Subcutaneous abdominal adipose tissue (tissue), 5 donors: Measurements from ENCODE around the gene HDAC5.
"Not testable (repeated sequence)": the region's sequence is repeated elsewhere in the genome, so short reads cannot be mapped to it uniquely, and the experiment has no call there.

Source experiments
- H3K27ac ChIP-seq: one replicate; pipeline ENCODE4 v1.7.0; 2013; ENCODE audit warnings: low read depth, mild to moderate bottlenecking, inconsistent platforms, low read length, moderate library complexity
- H3K27me3 ChIP-seq, 5 donors: one replicate each; pipeline ENCODE4 v1.7.0; 2013; ENCODE audit warnings: low read length in 5 of 5, inconsistent platforms in 1 of 5; ENCODE audit not compliant: control insufficient read depth in 5 of 5, insufficient read depth in 4 of 5
- H3K36me3 ChIP-seq, 5 donors: one replicate each; pipeline ENCODE4 v1.7.0; 2013; ENCODE audit warnings: low read length in 5 of 5; ENCODE audit not compliant: control insufficient read depth in 5 of 5, insufficient read depth in 5 of 5
- H3K4me1 ChIP-seq, 5 donors: one replicate each; pipeline ENCODE4 v1.7.0; 2013; ENCODE audit warnings: low read length in 5 of 5, mild to moderate bottlenecking in 3 of 5, moderate library complexity in 1 of 5; ENCODE audit not compliant: control insufficient read depth in 5 of 5, insufficient read depth in 5 of 5
- H3K4me3 ChIP-seq, 5 donors: one replicate each; pipeline ENCODE4 v1.7.0; 2013; ENCODE audit warnings: low read length in 5 of 5, low read depth in 1 of 5
- H3K9ac ChIP-seq, 5 donors: one replicate each; pipeline ENCODE4 v1.7.0; 2013; ENCODE audit warnings: low read length in 5 of 5, mild to moderate bottlenecking in 4 of 5, moderate library complexity in 3 of 5
- H3K9me3 ChIP-seq, 5 donors: one replicate each; pipeline ENCODE4 v1.7.0; 2013; ENCODE audit warnings: low read length in 5 of 5; ENCODE audit not compliant: control insufficient read depth in 5 of 5
- donor health status: healthy.
- donor health status: healthy.
- donor health status: healthy.
- donor health status: healthy.
- donor health status: healthy.

Gene HDAC5

DNA sequence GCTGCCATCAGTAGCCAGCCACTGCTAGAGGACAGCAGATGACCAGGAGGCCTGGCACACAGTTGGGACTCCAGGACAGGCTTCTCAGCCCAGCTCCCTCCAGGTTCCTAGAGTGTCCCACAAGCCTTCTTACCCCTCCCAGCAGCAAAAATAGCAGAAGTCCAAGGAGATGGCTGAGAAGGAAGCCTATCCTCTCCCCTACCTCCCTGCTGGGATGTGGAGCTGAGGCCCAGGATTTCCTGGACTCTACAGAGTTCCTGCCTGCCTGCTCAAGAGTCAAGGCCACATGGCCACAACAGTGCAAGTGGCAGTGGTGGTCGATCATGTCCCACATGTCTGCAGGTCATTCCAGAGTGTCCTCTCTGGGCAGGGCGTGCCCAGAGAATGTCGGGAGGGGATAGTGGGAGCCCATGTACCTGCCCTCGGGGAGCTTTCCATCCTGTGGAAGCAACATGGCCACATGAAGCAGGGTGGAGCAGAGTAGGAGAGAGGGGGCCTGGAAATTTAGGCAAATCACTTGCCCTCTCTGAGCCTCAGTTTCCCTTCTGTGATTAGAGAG lies 10.6 kb upstream of the HDAC5 start:
- peaks cover 0 to 10% (median 7%) of the 10 kb centered on the region in 5 donors for H3K4me1 ChIP-seq
- H3K27ac ChIP-seq = no peak overlapping the region
- no peaks in the 10 kb centered on the region for H3K36me3 ChIP-seq

DNA sequence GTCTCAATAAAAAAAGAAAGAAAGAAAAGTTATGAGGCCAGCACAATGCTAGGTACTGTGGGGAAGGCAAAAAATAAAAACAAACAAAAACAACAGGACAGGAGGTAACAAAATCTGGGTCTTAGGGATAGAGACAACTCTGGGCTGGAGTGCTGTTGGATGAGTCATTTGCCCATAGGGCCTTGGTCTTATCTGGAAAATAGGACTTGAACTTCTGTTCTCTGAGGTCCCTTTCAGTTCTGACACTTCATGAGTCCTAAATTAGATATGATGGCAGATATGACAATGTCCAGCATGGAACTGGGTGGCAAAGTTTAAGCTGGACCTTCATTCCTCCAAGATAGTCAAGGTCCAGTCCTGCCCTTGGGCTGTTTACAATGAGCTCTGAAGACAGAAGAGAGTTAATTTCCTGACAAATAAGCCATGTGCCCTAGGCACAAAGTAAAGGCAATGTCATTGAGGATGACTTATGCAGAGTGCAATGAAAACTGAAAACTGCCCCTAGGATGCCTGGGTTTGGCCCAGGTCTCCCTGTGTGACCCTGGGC lies 8.9 kb upstream of the HDAC5 start:
- H3K27ac ChIP-seq = no peak overlapping the region
- H3K9me3 ChIP-seq = no peaks in the 10 kb centered on the region
- no peak overlapping the region for H3K9ac ChIP-seq
- no peaks in the 10 kb centered on the region for H3K36me3 ChIP-seq
- no peak overlapping the region for H3K4me3 ChIP-seq
- no peaks in the 10 kb centered on the region for H3K4me1 ChIP-seq
- peaks cover 0 to under 1% (median 0%) of the 10 kb centered on the region in 5 donors for H3K27me3 ChIP-seq

More for the DNA sequence above, 10.6 kb upstream of the HDAC5 start:
- no peak overlapping the region for H3K4me3 ChIP-seq
- peaks cover 0 to 3% (median 2%) of the 10 kb centered on the region in 5 donors for H3K27me3 ChIP-seq
- no peak overlapping the region for H3K9ac ChIP-seq
- no peaks in the 10 kb centered on the region for H3K9me3 ChIP-seq

- H3K4me1 ChIP-seq, H3K9ac ChIP-seq, H3K9me3 ChIP-seq, H3K36me3 ChIP-seq, H3K27me3 ChIP-seq, H3K4me3 ChIP-seq, H3K27ac ChIP-seq: not testable (repeated sequence)
Measured at GRCh38 chr17:44131372-44131771, 7.9 kb upstream of the HDAC5 start.

- no peaks in the 10 kb centered on the region for H3K9me3 ChIP-seq
- H3K9ac ChIP-seq = no peak overlapping the region
- no peaks in the 10 kb centered on the region for H3K36me3 ChIP-seq
- no peak overlapping the region for H3K27ac ChIP-seq
- no peak overlapping the region for H3K4me3 ChIP-seq
- no peaks in the 10 kb centered on the region for H3K27me3 ChIP-seq
- no peaks in the 10 kb centered on the region for H3K4me1 ChIP-seq
Measured at GRCh38 chr17:44130693-44131349, 7.4 kb upstream of the HDAC5 start.

GRCh38 chr17:44128383-44128782 lies 4.9 kb upstream of the HDAC5 start:
- Histone ChIP-seq H3K4me1 (peaks cover 0 to 9% (median 5%) of the 10 kb centered on the region in 5 donors), H3K9ac (no peak overlapping the region), H3K9me3 (no peaks in the 10 kb centered on the region), H3K4me3 (no peak overlapping the region), H3K27ac (no peak overlapping the region), H3K36me3 (no peaks in the 10 kb centered on the region), H3K27me3 (no peaks in the 10 kb centered on the region)

DNA sequence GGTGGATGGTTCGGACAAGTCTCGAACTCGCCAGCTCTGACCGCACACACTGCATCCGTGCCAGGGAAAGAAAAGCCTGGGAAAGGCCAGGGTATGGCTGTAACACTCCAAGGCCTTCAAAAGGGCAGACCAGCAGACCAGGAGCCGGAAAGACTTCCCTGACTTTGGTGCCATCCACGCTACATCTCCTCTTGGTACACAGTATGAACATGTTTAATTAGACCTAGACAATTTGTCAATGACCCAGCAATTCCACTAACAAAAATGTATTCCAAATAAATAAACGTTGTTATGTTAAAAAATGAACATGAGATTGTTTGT lies 637 bp upstream of the HDAC5 start:
- Histone ChIP-seq H3K9me3 (no peaks in the 10 kb centered on the region), H3K4me3 (peak overlapping the region; percentile 71 to 90 (median 82)), H3K27me3 (no peaks in the 10 kb centered on the region), H3K9ac (peak overlapping the region; percentile 44 to 83 (median 76)), H3K36me3 (peaks cover 0 to 1% (median 0%) of the 10 kb centered on the region in 5 donors), H3K4me1 (peaks cover 1 to 41% (median 30%) of the 10 kb centered on the region in 5 donors), H3K27ac (peak overlapping the region; percentile 89)

- no peaks in the 10 kb centered on the region for H3K9me3 ChIP-seq
- peaks cover 0 to 3% (median 1%) of the 10 kb centered on the region in 5 donors for H3K36me3 ChIP-seq
- peak overlapping the region in 4 of 5 donors; percentile 71 to 91 (median 82) for H3K9ac ChIP-seq
- peak overlapping the region; percentile 81 to 95 (median 90) for H3K4me3 ChIP-seq
- H3K27me3 ChIP-seq = no peaks in the 10 kb centered on the region
- peaks cover 1 to 44% (median 38%) of the 10 kb centered on the region in 5 donors for H3K4me1 ChIP-seq
- H3K27ac ChIP-seq = peak overlapping the region; percentile 54
Measured at GRCh38 chr17:44122816-44123355, 555 bp downstream of the HDAC5 start.

GRCh38 chr17:44121997-44122815 lies 1.2 kb downstream of the HDAC5 start:
- Histone ChIP-seq H3K4me1 (peaks cover 1 to 44% (median 38%) of the 10 kb centered on the region in 5 donors), H3K4me3 (peak overlapping the region; percentile 81 to 95 (median 90)), H3K27me3 (no peaks in the 10 kb centered on the region), H3K9me3 (no peaks in the 10 kb centered on the region), H3K27ac (peak overlapping the region; percentile 54), H3K36me3 (peaks cover 0 to 7% (median 3%) of the 10 kb centered on the region in 5 donors), H3K9ac (peak overlapping the region in 4 of 5 donors; percentile 71 to 91 (median 82))

- Histone ChIP-seq H3K9ac (no peak overlapping the region), H3K9me3 (no peaks in the 10 kb centered on the region), H3K27me3 (no peaks in the 10 kb centered on the region), H3K36me3 (peaks cover 0 to 19% (median 15%) of the 10 kb centered on the region in 5 donors), H3K27ac (peak overlapping the region; percentile 10), H3K4me1 (peaks cover 1 to 44% (median 41%) of the 10 kb centered on the region in 5 donors), H3K4me3 (peak overlapping the region in 2 of 5 donors; percentile 90 to 93)
Measured at GRCh38 chr17:44120851-44121605, 2.4 kb downstream of the HDAC5 start.
